Naive thymus-derived CD4-positive, alpha-beta T cell (primary cell): ENCODE measurements around the gene PANK2. TPM values are rescaled to one million over a fixed set of nuclear protein-coding genes. Genes with fewer than 3 reads are reported as not detected.
"Not testable (repeated sequence)": the region's sequence is repeated elsewhere in the genome, so short reads cannot be mapped to it uniquely, and the experiment has no call there.

Source experiments
- ATAC-seq: fragments of 150-1000 bp; cut with Tn5 transposase; 2 replicates; pipeline ENCODE4 v1.10.0; 2021; ENCODE audit warnings: mild to moderate bottlenecking, moderate library complexity
- CTCF ChIA-PET: fragments of 350-600 bp; sonication (Branson Sonifier 250); formaldehyde crosslinking; loops from one replicate; lab custom pipeline; 2021; ENCODE audit warnings: antibody characterized with exemption; lab: Charles Lee
- POLR2A ChIA-PET: fragments of 350-600 bp; sonication (Branson Sonifier 250); formaldehyde crosslinking; loops from one replicate; lab custom pipeline; 2021; ENCODE audit warnings: antibody characterized with exemption, inconsistent platforms; lab: Charles Lee
- DNase-seq, 9 donors: peaks; one replicate each; pipeline versions ENCODE4 v3.0.0 to v3.0.0-alpha.2; 2020 to 2022; ENCODE audit warnings: mixed read lengths in 1 of 9
- H3K27ac ChIP-seq: one replicate; pipeline ENCODE4 v1.7.0; 2013; ENCODE audit warnings: mild to moderate bottlenecking, low read depth, low read length, moderate library complexity
- H3K27me3 ChIP-seq, 2 donors: one replicate each; pipeline ENCODE4 v1.7.0; 2013; ENCODE audit warnings: low read length in 2 of 2, mild to moderate bottlenecking in 2 of 2, moderate library complexity in 2 of 2; ENCODE audit not compliant: control insufficient read depth in 2 of 2, insufficient read depth in 2 of 2
- H3K36me3 ChIP-seq, 3 experiments: 1 replicate in 2 of 3; 2 replicates in 1 of 3; pipeline ENCODE4 v1.7.0; 2013; ENCODE audit warnings: low read length in 3 of 3, mild to moderate bottlenecking in 3 of 3, moderate library complexity in 1 of 3; ENCODE audit not compliant: insufficient read depth in 3 of 3, control insufficient read depth in 2 of 3
- H3K4me1 ChIP-seq, 2 donors: one replicate each; pipeline ENCODE4 v1.7.0; 2013; ENCODE audit warnings: low read length in 2 of 2, mild to moderate bottlenecking in 2 of 2, moderate library complexity in 1 of 2; ENCODE audit not compliant: control insufficient read depth in 2 of 2, insufficient read depth in 2 of 2
- H3K4me3 ChIP-seq: 2 replicates; pipeline ENCODE4 v1.7.0; 2013; ENCODE audit warnings: mild to moderate bottlenecking, low read length
- H3K9me3 ChIP-seq, 3 experiments: 1 replicate in 2 of 3; 2 replicates in 1 of 3; pipeline ENCODE4 v1.7.0; 2013; ENCODE audit warnings: low read length in 3 of 3; ENCODE audit not compliant: control insufficient read depth in 2 of 3
- H3K27ac Mint-ChIP-seq, 9 donors: one replicate each; pipeline ENCODE4 v1.8.0; 2020 to 2022; ENCODE audit warnings: mixed read lengths in 9 of 9, mild to moderate bottlenecking in 8 of 9, moderate library complexity in 5 of 9, inconsistent platforms in 2 of 9
- H3K27me3 Mint-ChIP-seq, 5 donors: one replicate each; pipeline ENCODE4 v1.8.0; 2021 to 2022; ENCODE audit warnings: mixed read lengths in 5 of 5, mild to moderate bottlenecking in 1 of 5
- H3K36me3 Mint-ChIP-seq, 5 donors: one replicate each; pipeline ENCODE4 v1.8.0; 2020 to 2022; ENCODE audit warnings: mixed read lengths in 5 of 5, mild to moderate bottlenecking in 3 of 5, inconsistent platforms in 1 of 5
- H3K4me1 Mint-ChIP-seq, 7 donors: one replicate each; pipeline ENCODE4 v1.8.0; 2020 to 2022; ENCODE audit warnings: mixed read lengths in 7 of 7, mild to moderate bottlenecking in 3 of 7, inconsistent platforms in 1 of 7
- H3K4me3 Mint-ChIP-seq, 10 donors: one replicate each; pipeline ENCODE4 v1.8.0; 2020 to 2022; ENCODE audit warnings: mild to moderate bottlenecking in 10 of 10, mixed read lengths in 10 of 10, moderate library complexity in 6 of 10, inconsistent platforms in 2 of 10
- H3K9me3 Mint-ChIP-seq, 11 donors: one replicate each; pipeline ENCODE4 v1.8.0; 2020 to 2022; ENCODE audit warnings: mixed read lengths in 11 of 11, mild to moderate bottlenecking in 4 of 11, inconsistent platforms in 1 of 11, moderate library complexity in 1 of 11
- intact Hi-C, 2 donors: fragments of 100-400 bp; cut with micrococcal nuclease; formaldehyde crosslinking; loops; one replicate each; pipeline ENCODE4 v1.15.1; 2023
- microRNA-seq: library from miRNA; unstranded; fragments of <30 nt; microRNA quantifications from one replicate; pipeline ENCODE4 v1.2.0, GENCODE V29; 2022; ENCODE audit warnings: borderline microRNAs expressed
- polyA plus RNA-seq, 2 donors: library from polyadenylated mRNA; unstranded; fragments of 300-500 nt; fragmentation: Illumina TruSeq; gene quantifications; one replicate each; pipeline ENCODE4 v1.2.3, GENCODE V29; 2021
- total RNA-seq, 6 experiments: library from RNA in 5 of 6; stranded (reverse) in 5 of 6; gene quantifications; 1 replicate in 5 of 6; 2 replicates in 1 of 6; pipeline ENCODE4 v1.2.3 and lab custom pipeline; 2021 to 2026

The PANK2 gene
- total and polyA plus RNA-seq, 7 experiments from 2014 or later: 39.0 to 69.7 (median 46.9) TPM

DNA sequence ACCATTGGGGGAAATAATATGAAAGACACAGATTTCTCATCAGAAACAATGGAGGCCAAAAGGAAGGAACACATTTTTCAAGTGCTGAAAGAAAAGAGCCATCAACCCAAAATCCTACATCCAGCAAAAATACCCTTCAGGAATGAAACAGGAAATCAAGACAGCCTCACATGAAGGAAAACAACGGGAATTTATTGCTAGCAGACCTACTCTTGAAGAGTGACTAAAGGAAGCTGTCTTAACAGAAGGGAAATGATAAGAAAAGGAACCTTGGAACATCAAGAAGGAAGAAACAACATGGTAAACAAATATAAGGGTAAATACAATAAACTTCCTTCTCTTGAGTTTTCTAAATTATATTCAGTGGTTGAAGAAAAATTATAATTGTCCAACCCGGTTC is 82.0 kb downstream of the PANK2 start:
- no peak overlapping the region for H3K4me3 Mint-ChIP-seq
- Histone ChIP-seq H3K27ac (no peak overlapping the region), H3K9me3 (no peaks in the 10 kb centered on the region), H3K36me3 (no peaks in the 10 kb centered on the region), H3K4me3 (no peak overlapping the region), H3K27me3 (no peaks in the 10 kb centered on the region), H3K4me1 (no peaks in the 10 kb centered on the region)
- peaks cover 0 to 5% (median 0%) of the 10 kb centered on the region in 11 donors for H3K9me3 Mint-ChIP-seq
- H3K27ac Mint-ChIP-seq: no peak overlapping the region
- peaks cover 8 to 31% (median 18%) of the 10 kb centered on the region in 7 donors for H3K4me1 Mint-ChIP-seq
- no peak for ATAC-seq
- ChIA-PET POLR2A (no interaction called here), CTCF (no interaction called here)
- H3K36me3 Mint-ChIP-seq: peaks cover 0 to 57% (median 29%) of the 10 kb centered on the region in 5 donors
- intact Hi-C loops: loop anchor here in 1 of 2 donors (1.0 kb wide), 1 partner anchor 10 kb away; no protein-coding TSS in a partner anchor
- DNase-seq: no peak
- no peaks in the 10 kb centered on the region for H3K27me3 Mint-ChIP-seq

DNA sequence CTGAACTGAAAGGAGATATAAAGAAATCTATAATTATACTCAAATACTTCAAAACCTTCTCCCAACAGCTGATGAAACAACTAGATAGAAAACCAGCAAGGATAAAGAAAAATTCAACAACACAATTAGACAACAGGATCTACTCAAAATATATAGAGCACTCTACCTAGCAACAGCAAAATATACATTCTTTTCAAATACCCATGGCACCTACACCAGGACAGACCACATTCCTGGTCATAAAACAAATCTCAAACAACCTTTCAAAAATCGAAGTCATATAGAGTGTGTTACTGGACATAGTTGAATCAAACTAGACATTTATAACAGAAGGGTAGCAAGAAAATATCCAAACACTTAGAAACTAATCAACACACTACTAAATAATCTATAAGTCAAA is 83.0 kb downstream of the PANK2 start:
- H3K9me3 ChIP-seq: no peaks in the 10 kb centered on the region
- ChIA-PET CTCF (no interaction called here), POLR2A (no interaction called here)
- H3K27ac ChIP-seq: no peak overlapping the region
- ATAC-seq: no peak
- no peak overlapping the region for H3K4me3 ChIP-seq
- H3K27me3 ChIP-seq: no peaks in the 10 kb centered on the region
- H3K27me3 Mint-ChIP-seq: no peaks in the 10 kb centered on the region
- H3K27ac Mint-ChIP-seq: no peak overlapping the region
- intact Hi-C loops: no loop called here
- peaks cover 6 to 30% (median 18%) of the 10 kb centered on the region in 7 donors for H3K4me1 Mint-ChIP-seq
- no peak for DNase-seq
- no peak overlapping the region for H3K4me3 Mint-ChIP-seq
- peaks cover 0 to 5% (median 0%) of the 10 kb centered on the region in 11 donors for H3K9me3 Mint-ChIP-seq
- no peaks in the 10 kb centered on the region for H3K4me1 ChIP-seq
- peaks cover 0 to 50% (median 29%) of the 10 kb centered on the region in 5 donors for H3K36me3 Mint-ChIP-seq
- no peaks in the 10 kb centered on the region for H3K36me3 ChIP-seq

- CTCF ChIA-PET, intact Hi-C loops, POLR2A ChIA-PET: not testable (repeated sequence)
Measured at GRCh38 chr20:3972631-3973030, 83.4 kb downstream of the PANK2 start.

DNA sequence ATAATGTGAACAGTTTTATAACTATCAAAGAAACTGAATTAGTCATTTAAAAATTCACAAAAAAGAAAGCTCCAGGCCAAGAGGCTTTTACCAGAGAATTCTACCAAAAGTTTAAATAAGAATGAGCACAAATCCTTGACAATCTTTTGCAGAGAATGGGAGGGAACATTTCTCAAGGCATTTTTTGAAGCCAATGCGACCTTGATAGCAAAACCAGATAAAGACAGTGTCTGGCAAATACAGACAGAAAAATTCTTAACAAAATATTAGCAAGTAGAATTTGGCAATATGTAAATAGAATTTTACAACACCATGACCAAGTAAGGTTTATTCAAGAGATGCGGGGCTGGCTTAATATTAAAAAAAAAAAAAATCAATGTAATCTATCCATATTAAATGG is 84.5 kb downstream of the PANK2 start:
- H3K36me3 Mint-ChIP-seq: peaks cover 0 to 46% (median 22%) of the 10 kb centered on the region in 5 donors
- H3K27me3 ChIP-seq: no peaks in the 10 kb centered on the region

More at GRCh38 chr20:3972631-3973030, 83.4 kb downstream of the PANK2 start:
- H3K4me3 ChIP-seq, H3K27ac Mint-ChIP-seq, H3K4me1 ChIP-seq, ATAC-seq, H3K36me3 ChIP-seq, H3K4me3 Mint-ChIP-seq, DNase-seq, H3K9me3 ChIP-seq, H3K27me3 ChIP-seq, H3K9me3 Mint-ChIP-seq, H3K27ac ChIP-seq, H3K27me3 Mint-ChIP-seq: not testable (repeated sequence)
- H3K4me1 Mint-ChIP-seq: peaks cover 6 to 30% (median 18%) of the 10 kb centered on the region in 7 donors
- peaks cover 0 to 47% (median 25%) of the 10 kb centered on the region in 5 donors for H3K36me3 Mint-ChIP-seq

DNA sequence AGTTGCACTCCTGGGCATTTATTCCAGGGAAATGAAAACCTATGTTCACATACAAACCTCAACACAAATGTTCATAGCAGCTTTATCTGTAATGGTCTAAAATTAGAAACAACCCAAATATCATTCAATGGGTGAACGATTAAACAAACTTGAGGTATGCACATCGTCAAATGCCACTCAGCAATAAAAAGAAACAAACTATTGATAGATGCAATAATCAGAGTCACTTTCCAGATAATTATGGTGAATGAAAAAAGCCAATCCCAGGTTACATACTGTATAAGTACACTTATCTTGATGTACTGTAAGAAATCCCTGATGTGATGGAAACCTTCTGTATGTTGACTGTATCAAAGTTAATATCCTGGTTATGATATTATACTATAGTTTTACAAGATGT is 87.3 kb downstream of the PANK2 start:
- POLR2A ChIA-PET: interaction anchor here (0.5 kb wide), 1 partner anchor 88 kb away, joined by 4 read pairs; no protein-coding TSS in a partner anchor
- CTCF ChIA-PET: no interaction called here

More for the DNA sequence above, 84.5 kb downstream of the PANK2 start:
- H3K4me3 Mint-ChIP-seq: no peak overlapping the region
- H3K27ac Mint-ChIP-seq: no peak overlapping the region
- peaks cover 6 to 25% (median 14%) of the 10 kb centered on the region in 7 donors for H3K4me1 Mint-ChIP-seq
- H3K9me3 Mint-ChIP-seq: peaks cover 0 to 5% (median 0%) of the 10 kb centered on the region in 11 donors
- CTCF ChIA-PET: no interaction called here
- ATAC-seq (no peak), DNase-seq (no peak)
- no peaks in the 10 kb centered on the region for H3K27me3 Mint-ChIP-seq
- H3K36me3 ChIP-seq: no peaks in the 10 kb centered on the region
- intact Hi-C loops: no loop called here
- no peaks in the 10 kb centered on the region for H3K9me3 ChIP-seq
- POLR2A ChIA-PET: interaction anchor here (0.6 kb wide), 1 partner anchor 41 kb away, joined by 6 read pairs; no protein-coding TSS in a partner anchor
- H3K4me1 ChIP-seq: no peaks in the 10 kb centered on the region
- H3K27ac ChIP-seq: no peak overlapping the region
- H3K4me3 ChIP-seq: no peak overlapping the region

More for the DNA sequence above, 87.3 kb downstream of the PANK2 start:
- intact Hi-C loops: no loop called here
- DNase-seq: no peak
- Histone ChIP-seq H3K36me3 (no peaks in the 10 kb centered on the region), H3K4me1 (peaks cover 5 to 12% of the 10 kb centered on the region in 2 donors), H3K27me3 (no peaks in the 10 kb centered on the region), H3K27ac (no peak overlapping the region), H3K4me3 (no peak overlapping the region), H3K9me3 (no peaks in the 10 kb centered on the region)
- Mint-ChIP-seq H3K9me3 (peaks cover 0 to 5% (median 0%) of the 10 kb centered on the region in 11 donors), H3K27me3 (no peaks in the 10 kb centered on the region), H3K36me3 (peaks cover 0 to 28% (median 16%) of the 10 kb centered on the region in 5 donors), H3K4me3 (no peak overlapping the region), H3K4me1 (peaks cover 11 to 28% (median 23%) of the 10 kb centered on the region in 7 donors), H3K27ac (no peak overlapping the region)
- no peak for ATAC-seq

Small RNAs within 50 kb of the gene (microRNA-seq; reads per million reads assigned to microRNA genes)
- gene MIR103A2 (1.6 reads per million), gene MIR103B2 (not detected)

Other genes starting within 250 kb of the PANK2 start
- gene GFRA4, start 226.0 kb upstream of the PANK2 start, total RNA-seq: not detected
- not detected for gene GFRA4, start 226.0 kb upstream of the PANK2 start, polyA plus RNA-seq
- under 1 TPM in 1 of 5 experiments, not detected in 4; 0.20 TPM for gene ADAM33, start 207.4 kb upstream of the PANK2 start, total RNA-seq
- gene ADAM33, start 207.4 kb upstream of the PANK2 start, polyA plus RNA-seq: not detected
- 1 to 10 TPM in 2 of 5 experiments, under 1 TPM in 2, not detected in 1; 0.34 to 2.1 (median 1.1) TPM for gene SIGLEC1, start 176.8 kb upstream of the PANK2 start, total RNA-seq
- gene SIGLEC1, start 176.8 kb upstream of the PANK2 start, polyA plus RNA-seq: not detected
- gene HSPA12B, start 156.7 kb upstream of the PANK2 start, total RNA-seq: not detected
- under 1 TPM; 0.09 to 0.20 TPM for gene HSPA12B, start 156.7 kb upstream of the PANK2 start, polyA plus RNA-seq
- gene ADISSP, start 121.6 kb upstream of the PANK2 start, total RNA-seq: 10 to 100 TPM; 14.0 to 27.4 (median 18.4) TPM
- gene ADISSP, start 121.6 kb upstream of the PANK2 start, polyA plus RNA-seq: 10 to 100 TPM; 20.7 to 21.7 TPM
- gene SPEF1, start 107.9 kb upstream of the PANK2 start, total RNA-seq: under 1 TPM in 3 of 5 experiments, not detected in 2; 0.24 to 0.32 (median 0.29) TPM
- not detected for gene SPEF1, start 107.9 kb upstream of the PANK2 start, polyA plus RNA-seq
- gene CENPB, start 102.6 kb upstream of the PANK2 start, total RNA-seq: 10 to 100 TPM; 35.3 to 73.6 (median 50.0) TPM
- gene CENPB, start 102.6 kb upstream of the PANK2 start, polyA plus RNA-seq: 1 to 10 TPM; 1.3 to 1.8 TPM
- gene CDC25B, start 93.1 kb upstream of the PANK2 start, total RNA-seq: 100 to 1,000 TPM; 166 to 392 (median 281) TPM
- gene CDC25B, start 93.1 kb upstream of the PANK2 start, polyA plus RNA-seq: 10 to 100 TPM; 37.0 to 45.7 TPM
- gene AP5S1, start 68.8 kb upstream of the PANK2 start, total RNA-seq: 10 to 100 TPM in 4 of 5 experiments, 1 to 10 TPM in 1; 7.9 to 14.0 (median 10.8) TPM
- 10 to 100 TPM; 19.8 to 25.9 TPM for gene AP5S1, start 68.8 kb upstream of the PANK2 start, polyA plus RNA-seq
- gene MAVS, start 42.6 kb upstream of the PANK2 start, total RNA-seq: 10 to 100 TPM; 23.3 to 49.9 (median 41.5) TPM
- gene MAVS, start 42.6 kb upstream of the PANK2 start, polyA plus RNA-seq: 10 to 100 TPM in 1 of 2 donors, 1 to 10 TPM in 1; 3.5 to 10.1 TPM
- gene RNF24, start 126.2 kb downstream of the PANK2 start, total RNA-seq: 10 to 100 TPM in 4 of 5 experiments, 1 to 10 TPM in 1; 6.8 to 22.5 (median 19.4) TPM
- 10 to 100 TPM in 1 of 2 donors, 1 to 10 TPM in 1; 9.1 to 12.2 TPM for gene RNF24, start 126.2 kb downstream of the PANK2 start, polyA plus RNA-seq